OCI-LY7 (cell line): ENCODE data around the gene YLPM1. TPM values are rescaled to one million over a fixed set of nuclear protein-coding genes. Genes with fewer than 3 reads are reported as not detected.

ENCODE experiments used
- BruUV-seq: library from RNA; stranded (reverse); fragments of 400-500 nt; replicated peaks from 2 replicates; lab custom pipeline; 2021; lab: Mats Ljungman, UMichigan
- CTCF ChIA-PET: fragments of 300-600 bp; sonication (Branson Sonifier 250); formaldehyde crosslinking; loops from one replicate; lab custom pipeline; 2022; ENCODE audit warnings: antibody characterized with exemption; ENCODE audit not compliant: unreplicated experiment; lab: Charles Lee
- POLR2A ChIA-PET: fragments of 300-600 bp; sonication (Branson Sonifier 250); formaldehyde crosslinking; loops from one replicate; lab custom pipeline; 2022; ENCODE audit warnings: antibody characterized with exemption; lab: Charles Lee
- DNase-seq: peaks from one replicate; pipeline ENCODE4 v3.0.0-alpha.2; 2015; ENCODE audit warnings: low spot score
- H2AFZ ChIP-seq: fragments of 200-600 bp; sonication (generic), shearing (Covaris generic); 2 replicates; pipeline ENCODE4 v1.6.1; 2014; ENCODE audit warnings: mild to moderate bottlenecking, antibody characterized with exemption, low read length, moderate library complexity
- H3K27ac ChIP-seq: fragments of 200-600 bp; sonication (generic); 2 replicates; pipeline ENCODE4 v1.5.1; 2014; ENCODE audit warnings: mixed run types, low read depth, mild to moderate bottlenecking, moderate library complexity, low read length, inconsistent platforms; ENCODE audit not compliant: poor library complexity, severe bottlenecking
- H3K36me3 ChIP-seq: fragments of 200-600 bp; sonication (generic); 2 replicates; pipeline ENCODE4 v1.6.1; 2014; ENCODE audit warnings: mild to moderate bottlenecking, antibody characterized with exemption, low read length, moderate library complexity, mixed read lengths; ENCODE audit not compliant: insufficient read depth
- H3K4me1 ChIP-seq: fragments of 200-600 bp; sonication (generic); 2 replicates; pipeline ENCODE4 v1.5.1; 2014; ENCODE audit warnings: mild to moderate bottlenecking, low read length; ENCODE audit not compliant: insufficient read depth, poor library complexity, severe bottlenecking
- H3K4me2 ChIP-seq: fragments of 200-600 bp; sonication (generic); 2 replicates; pipeline ENCODE4 v1.6.1; 2014; ENCODE audit warnings: mild to moderate bottlenecking, low read length
- H3K4me3 ChIP-seq: fragments of 200-600 bp; sonication (generic); 2 replicates; pipeline ENCODE4 v1.5.1; 2014; ENCODE audit warnings: mild to moderate bottlenecking, low read depth, low read length; ENCODE audit not compliant: poor library complexity, severe bottlenecking
- H3K79me2 ChIP-seq: fragments of 200-600 bp; sonication (generic); 2 replicates; pipeline ENCODE4 v1.6.1; 2016; ENCODE audit warnings: low read depth, mild to moderate bottlenecking, low read length, moderate library complexity, mixed read lengths; ENCODE audit not compliant: insufficient read depth
- H3K9me2 ChIP-seq: fragments of 200-600 bp; sonication (generic); 2 replicates; pipeline ENCODE4 v1.6.1; 2016; ENCODE audit warnings: mild to moderate bottlenecking, low read length, mixed read lengths; ENCODE audit not compliant: insufficient read depth
- H3K9me3 ChIP-seq: fragments of 200-600 bp; sonication (generic); 2 replicates; pipeline ENCODE4 v1.6.1; 2014; ENCODE audit warnings: mild to moderate bottlenecking, mixed run types, low read length, mixed read lengths
- H4K20me1 ChIP-seq: fragments of 200-600 bp; sonication (generic); 2 replicates; pipeline ENCODE4 v1.6.1; 2014; ENCODE audit warnings: mild to moderate bottlenecking, antibody characterized with exemption, low read length, moderate library complexity, mixed read lengths; ENCODE audit not compliant: insufficient read depth
- CTCF ChIP-seq: fragments of 200-600 bp; sonication (generic); conservative IDR thresholded peaks from 2 replicates; pipeline ENCODE4 v1.5.1; 2014; ENCODE audit warnings: mild to moderate bottlenecking, antibody characterized with exemption, low read length, moderate library complexity, mixed read lengths
- EZH2phosphoT487 ChIP-seq: fragments of 200-600 bp; sonication (generic); IDR thresholded peaks from 2 replicates; pipeline ENCODE4 v1.6.1; 2018; ENCODE audit warnings: low read depth, borderline replicate concordance, mild to moderate bottlenecking, mixed run types, antibody characterized with exemption, low read length, moderate library complexity, mixed read lengths
- intact Hi-C: fragments of 100-400 bp; cut with micrococcal nuclease; formaldehyde crosslinking; loops from one replicate; pipeline ENCODE4 v1.10.0; 2022; ENCODE audit not compliant: unreplicated experiment
- total RNA-seq, 2 experiments: library from RNA; depleted of rRNA in 1 of 2; stranded (reverse); fragments of >200 nt in 1 of 2; shearing (Covaris generic) in 1 of 2; gene quantifications; 2 replicates each; pipeline ENCODE4 v1.2.3, GENCODE V29; 2014 to 2022

YLPM1 gene
- total RNA-seq, 2 experiments from 2014 or later = 45.2 to 101 TPM

GRCh38 chr14:74868739-74869138 lies 105.6 kb downstream of the YLPM1 start:
- no peak overlapping the region for H3K4me2 ChIP-seq
- no peaks in the 10 kb centered on the region for H3K9me3 ChIP-seq
- ChIA-PET CTCF (no interaction called here), POLR2A (interaction anchor here (0.6 to 2.1 kb wide), 5 partner anchors 10 to 260 kb away, joined by 3 to 11 read pairs (median 4); partner anchors contain the start of gene RPS6KL1)
- no peaks in the 10 kb centered on the region for H4K20me1 ChIP-seq
- H3K27ac ChIP-seq = no peak overlapping the region
- no peaks in the 10 kb centered on the region for H3K4me1 ChIP-seq
- H3K36me3 ChIP-seq = no peaks in the 10 kb centered on the region
- no TSS peak for BruUV-seq
- intact Hi-C loops = loop anchor here (10.0 kb wide), 1 partner anchor 436 kb away; no protein-coding TSS in a partner anchor
- H2AFZ ChIP-seq = no peak overlapping the region
- H3K4me3 ChIP-seq = no peak overlapping the region
- no peaks in the 10 kb centered on the region for H3K9me2 ChIP-seq
- DNase-seq = no peak
- no peak for TF ChIP-seq EZH2phosphoT487
- no peak for TF ChIP-seq CTCF
- no peaks in the 10 kb centered on the region for H3K79me2 ChIP-seq

GRCh38 chr14:74871819-74872218 lies 108.7 kb downstream of the YLPM1 start:
- POLR2A ChIA-PET = interaction anchor here (0.6 to 2.5 kb wide), 7 partner anchors 9 to 247 kb away, joined by 3 to 8 read pairs (median 4); partner anchors contain the start of gene ACYP1
- CTCF ChIA-PET = interaction anchor here (1.1 to 1.3 kb wide), 2 partner anchors 11 to 52 kb away, joined by 4 to 7 read pairs; partner anchors contain the start of gene RPS6KL1

More at GRCh38 chr14:74871819-74872218, 108.7 kb downstream of the YLPM1 start:
- Histone ChIP-seq H3K4me1 (peaks cover 15% of the 10 kb centered on the region), H3K9me3 (no peaks in the 10 kb centered on the region), H3K4me3 (no peak overlapping the region), H3K27ac (no peak overlapping the region), H3K79me2 (no peaks in the 10 kb centered on the region), H3K36me3 (no peaks in the 10 kb centered on the region), H3K4me2 (no peak overlapping the region), H2AFZ (no peak overlapping the region), H3K9me2 (no peaks in the 10 kb centered on the region), H4K20me1 (no peaks in the 10 kb centered on the region)
- no TSS peak for BruUV-seq
- TF ChIP-seq CTCF (no peak), EZH2phosphoT487 (no peak)
- no peak for DNase-seq
- intact Hi-C loops = no loop called here
